ENCODE data around the gene DNMT1.
"Not testable (repeated sequence)": the region's sequence is repeated elsewhere in the genome, so short reads cannot be mapped to it uniquely, and the experiment has no call there.

DNMT1 gene

GRCh38 chr19:10211691-10212090, 16.9 kb upstream of the DNMT1 start:
- Histone ChIP-seq H3K9ac (ENCODE audit: insufficient read length) (no peak overlapping the region), H3K36me3 (ENCODE audit: insufficient read depth, low read length) (no peaks in the 10 kb centered on the region), H3K27ac (no peak overlapping the region), H3K9me3 (ENCODE audit: low read depth, low read length) (no peaks in the 10 kb centered on the region), H3K4me3 (no peak overlapping the region)
- TF ChIP-seq POLR2AphosphoS5 (IDR thresholded peaks at IDR 0.05; ENCODE audit: borderline replicate concordance, low read depth, low read length) (no peak), EZH2 (IDR thresholded peaks at IDR 0.05) (no peak), FOXP2 (optimal IDR thresholded peaks at IDR 0.05; ENCODE audit: control extremely low read depth, extremely low read length, insufficient read depth) (no peak)
- no peak for DNase-seq (ENCODE audit: low read depth, low spot score)

- TF ChIP-seq FOXP2 (optimal IDR thresholded peaks at IDR 0.05; ENCODE audit: control extremely low read depth, extremely low read length, insufficient read depth), result no peak
- TF ChIP-seq POLR2AphosphoS5 (IDR thresholded peaks at IDR 0.05; ENCODE audit: borderline replicate concordance, low read depth, low read length), result no peak
- no peak for TF ChIP-seq EZH2 (IDR thresholded peaks at IDR 0.05)
- Histone ChIP-seq H3K9ac (ENCODE audit: insufficient read length) (no peak overlapping the region), H3K9me3 (ENCODE audit: low read depth, low read length) (no peaks in the 10 kb centered on the region)
These were observed 16.3 kb upstream of the DNMT1 start for GRCh38 chr19:10211061-10211460.

GRCh38 chr19:10209315-10209714, 14.6 kb upstream of the DNMT1 start:
- H3K4me3 ChIP-seq, result no peak overlapping the region
- DNase-seq (ENCODE audit: low read depth, low spot score), result no peak
- TF ChIP-seq POLR2AphosphoS5 (IDR thresholded peaks at IDR 0.05; ENCODE audit: borderline replicate concordance, low read depth, low read length) (no peak), EZH2 (IDR thresholded peaks at IDR 0.05) (no peak), FOXP2 (optimal IDR thresholded peaks at IDR 0.05; ENCODE audit: control extremely low read depth, extremely low read length, insufficient read depth) (no peak)
- no peak overlapping the region for H3K9ac ChIP-seq (ENCODE audit: insufficient read length)
- H3K27ac ChIP-seq, result no peak overlapping the region
- no peaks in the 10 kb centered on the region for H3K36me3 ChIP-seq (ENCODE audit: insufficient read depth, low read length)
- H3K9me3 ChIP-seq (ENCODE audit: low read depth, low read length), result no peaks in the 10 kb centered on the region

More at GRCh38 chr19:10211061-10211460, 16.3 kb upstream of the DNMT1 start:
- H3K4me3 ChIP-seq, result no peak overlapping the region
- H3K36me3 ChIP-seq (ENCODE audit: insufficient read depth, low read length), result no peaks in the 10 kb centered on the region
- H3K27ac ChIP-seq, result no peak overlapping the region
- no peak for DNase-seq (ENCODE audit: low read depth, low spot score)

GRCh38 chr19:10207026-10207425, 12.3 kb upstream of the DNMT1 start:
- DNase-seq (ENCODE audit: low read depth, low spot score), result no peak
- H3K27ac ChIP-seq, result no peak overlapping the region
- H3K4me3 ChIP-seq, result no peak overlapping the region
- H3K9me3 ChIP-seq (ENCODE audit: low read depth, low read length), result no peaks in the 10 kb centered on the region
- H3K9ac ChIP-seq (ENCODE audit: insufficient read length), result no peak overlapping the region
- TF ChIP-seq POLR2AphosphoS5 (IDR thresholded peaks at IDR 0.05; ENCODE audit: borderline replicate concordance, low read depth, low read length) (no peak), EZH2 (IDR thresholded peaks at IDR 0.05) (no peak), FOXP2 (optimal IDR thresholded peaks at IDR 0.05; ENCODE audit: control extremely low read depth, extremely low read length, insufficient read depth) (no peak)
- H3K36me3 ChIP-seq (ENCODE audit: insufficient read depth, low read length), result no peaks in the 10 kb centered on the region

GRCh38 chr19:10206226-10206885, 11.6 kb upstream of the DNMT1 start:
- no peak for DNase-seq (ENCODE audit: low read depth, low spot score)
- H3K27ac ChIP-seq, result no peak overlapping the region
- no peaks in the 10 kb centered on the region for H3K9me3 ChIP-seq (ENCODE audit: low read depth, low read length)
- no peak overlapping the region for H3K4me3 ChIP-seq
- TF ChIP-seq EZH2 (IDR thresholded peaks at IDR 0.05) (no peak), POLR2AphosphoS5 (IDR thresholded peaks at IDR 0.05; ENCODE audit: borderline replicate concordance, low read depth, low read length) (no peak), FOXP2 (optimal IDR thresholded peaks at IDR 0.05; ENCODE audit: control extremely low read depth, extremely low read length, insufficient read depth) (no peak)
- H3K9ac ChIP-seq (ENCODE audit: insufficient read length), result no peak overlapping the region
- H3K36me3 ChIP-seq (ENCODE audit: insufficient read depth, low read length), result no peaks in the 10 kb centered on the region

- TF ChIP-seq FOXP2 (optimal IDR thresholded peaks at IDR 0.05; ENCODE audit: control extremely low read depth, extremely low read length, insufficient read depth) (no peak), POLR2AphosphoS5 (IDR thresholded peaks at IDR 0.05; ENCODE audit: borderline replicate concordance, low read depth, low read length) (no peak), EZH2 (IDR thresholded peaks at IDR 0.05) (no peak)
- no peak overlapping the region for H3K27ac ChIP-seq
- no peak for DNase-seq (ENCODE audit: low read depth, low spot score)
These were observed 10.9 kb upstream of the DNMT1 start for GRCh38 chr19:10205636-10206035.

GRCh38 chr19:10203686-10204085, 8.9 kb upstream of the DNMT1 start:
- H3K36me3 ChIP-seq (ENCODE audit: insufficient read depth, low read length), result no peaks in the 10 kb centered on the region
- no peak overlapping the region for H3K9ac ChIP-seq (ENCODE audit: insufficient read length)
- no peak overlapping the region for H3K27ac ChIP-seq
- no peak for DNase-seq (ENCODE audit: low read depth, low spot score)
- no peak overlapping the region for H3K4me3 ChIP-seq
- TF ChIP-seq EZH2 (IDR thresholded peaks at IDR 0.05) (no peak), FOXP2 (optimal IDR thresholded peaks at IDR 0.05; ENCODE audit: control extremely low read depth, extremely low read length, insufficient read depth) (no peak), POLR2AphosphoS5 (IDR thresholded peaks at IDR 0.05; ENCODE audit: borderline replicate concordance, low read depth, low read length) (no peak)
- H3K9me3 ChIP-seq (ENCODE audit: low read depth, low read length), result no peaks in the 10 kb centered on the region

More at GRCh38 chr19:10205636-10206035, 10.9 kb upstream of the DNMT1 start:
- H3K9me3 ChIP-seq (ENCODE audit: low read depth, low read length), result no peaks in the 10 kb centered on the region
- H3K9ac ChIP-seq (ENCODE audit: insufficient read length), result no peak overlapping the region
- H3K36me3 ChIP-seq (ENCODE audit: insufficient read depth, low read length), result no peaks in the 10 kb centered on the region
- no peak overlapping the region for H3K4me3 ChIP-seq

- Histone ChIP-seq H3K36me3 (ENCODE audit: insufficient read depth, low read length) (no peaks in the 10 kb centered on the region), H3K27ac (no peak overlapping the region), H3K9me3 (ENCODE audit: low read depth, low read length) (no peaks in the 10 kb centered on the region), H3K4me3 (no peak overlapping the region), H3K9ac (ENCODE audit: insufficient read length) (no peak overlapping the region)
- DNase-seq (ENCODE audit: low read depth, low spot score), result no peak
- TF ChIP-seq FOXP2 (optimal IDR thresholded peaks at IDR 0.05; ENCODE audit: control extremely low read depth, extremely low read length, insufficient read depth) (no peak), EZH2 (IDR thresholded peaks at IDR 0.05) (no peak), POLR2AphosphoS5 (IDR thresholded peaks at IDR 0.05; ENCODE audit: borderline replicate concordance, low read depth, low read length) (no peak)
These were observed 6.4 kb upstream of the DNMT1 start for GRCh38 chr19:10201176-10201575.

- not testable (repeated sequence) for H3K9me3 ChIP-seq (ENCODE audit: low read depth, low read length); H3K4me3 ChIP-seq; DNase-seq (ENCODE audit: low read depth, low spot score); H3K27ac ChIP-seq; H3K36me3 ChIP-seq (ENCODE audit: insufficient read depth, low read length); H3K9ac ChIP-seq (ENCODE audit: insufficient read length)
These were observed 5.3 kb upstream of the DNMT1 start for GRCh38 chr19:10200101-10200500.

- not testable (repeated sequence) for H3K36me3 ChIP-seq (ENCODE audit: insufficient read depth, low read length); H3K4me3 ChIP-seq; H3K9me3 ChIP-seq (ENCODE audit: low read depth, low read length); DNase-seq (ENCODE audit: low read depth, low spot score); H3K27ac ChIP-seq; H3K9ac ChIP-seq (ENCODE audit: insufficient read length)
These were observed 4.3 kb upstream of the DNMT1 start for GRCh38 chr19:10198889-10199644.
